Left forelimb (tissue), 1 donor: Measurements from ENCODE around the gene DDX41.

Experiments
- DNase-seq: peaks from one replicate; pipeline ENCODE4 v3.0.0-alpha.2; 2018; ENCODE audit warnings: low spot score

The DDX41 gene

DNA sequence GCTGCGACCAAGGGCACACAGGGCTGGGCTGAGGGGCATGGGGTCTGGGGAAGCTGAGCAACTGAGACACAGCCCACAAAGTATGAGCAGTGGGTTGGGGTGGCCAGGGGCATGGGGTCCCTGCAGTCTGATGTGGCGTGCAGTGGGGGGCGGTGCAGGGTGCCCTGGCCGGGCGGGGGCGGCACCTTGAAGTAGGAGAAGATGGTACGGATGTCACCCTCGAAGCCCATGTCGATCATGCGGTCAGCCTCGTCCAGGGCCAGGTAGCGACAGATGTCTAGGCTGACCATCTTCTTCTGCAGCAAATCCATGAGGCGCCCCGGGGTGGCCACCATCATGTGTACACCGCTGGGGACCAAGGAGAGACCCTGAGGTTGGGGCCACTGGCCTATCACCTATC is 3.3 kb downstream of the DDX41 start:
- DNase-seq = no peak

DNA sequence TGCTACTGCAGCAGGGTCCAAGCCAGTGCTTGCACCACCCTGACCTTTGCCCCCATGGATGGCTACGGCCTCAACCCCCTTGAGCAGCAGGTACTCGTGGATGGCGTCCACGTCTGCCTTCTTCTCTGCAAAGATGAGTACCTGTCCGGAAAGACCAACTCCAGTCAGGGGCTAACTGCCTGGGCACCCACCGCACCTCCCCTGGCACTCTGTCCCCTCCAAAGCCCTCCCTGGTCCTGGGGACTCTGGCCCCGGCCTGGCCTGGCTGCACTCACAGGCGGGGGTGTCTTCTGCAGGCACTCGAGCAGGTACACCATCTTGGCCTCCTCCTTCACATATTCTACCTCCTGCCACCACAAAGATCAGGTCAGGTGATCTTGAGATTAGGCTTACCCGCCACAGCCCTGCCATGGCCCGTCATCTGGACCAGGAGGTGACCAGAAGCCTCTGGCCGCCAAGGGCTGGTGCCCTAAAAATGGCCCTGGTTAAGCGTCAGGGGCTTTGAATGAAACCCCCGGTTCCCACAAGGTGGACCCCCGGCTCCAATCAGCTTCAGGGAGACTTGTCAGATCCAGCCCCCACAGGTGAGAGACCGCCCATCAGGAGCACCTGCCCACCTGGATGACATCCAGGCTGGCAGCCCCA is 3.9 kb downstream of the DDX41 start:
- no peak for DNase-seq

DNA sequence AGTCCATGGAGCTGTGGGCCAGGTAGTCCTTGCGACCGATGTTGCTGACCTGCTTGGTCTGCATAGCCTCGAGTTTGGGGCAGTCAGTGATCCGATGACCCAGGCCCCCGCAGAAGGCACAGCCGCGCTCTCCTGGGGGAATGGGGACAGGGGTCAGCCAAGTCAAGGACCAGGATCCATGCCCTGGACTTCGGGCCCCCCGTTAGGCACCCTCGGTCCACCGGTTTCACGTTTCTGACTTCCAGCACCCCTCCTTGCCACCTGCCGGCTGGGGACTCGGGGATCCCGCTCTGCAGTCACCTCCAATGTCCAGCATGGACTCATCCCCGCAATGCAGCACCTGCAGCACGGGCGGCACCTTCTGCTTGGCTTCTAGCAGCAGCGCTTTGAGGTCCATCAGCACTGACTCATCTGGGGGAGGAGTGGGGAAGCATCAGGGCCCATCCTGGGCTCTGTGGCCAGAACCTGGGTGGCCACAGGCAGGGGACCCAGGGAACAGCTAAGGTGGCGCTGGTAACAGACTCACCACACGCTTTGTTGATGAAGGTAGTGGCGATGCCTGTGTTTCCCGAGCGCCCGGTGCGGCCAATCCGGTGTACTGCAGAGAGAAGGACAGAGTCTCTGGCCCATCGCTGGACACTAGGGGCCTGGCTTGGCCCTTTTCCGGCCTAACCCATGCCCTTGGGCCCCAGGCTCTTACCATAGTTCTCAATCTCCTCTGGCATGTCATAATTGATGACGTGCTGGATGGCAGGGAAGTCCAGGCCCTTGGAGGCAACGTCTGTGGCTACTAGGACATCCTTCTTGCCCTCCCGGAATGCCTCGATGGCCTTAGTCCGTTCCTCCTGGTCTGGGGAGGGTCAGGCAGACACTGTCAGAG is 4.7 kb downstream of the DDX41 start:
- no peak for DNase-seq

DNA sequence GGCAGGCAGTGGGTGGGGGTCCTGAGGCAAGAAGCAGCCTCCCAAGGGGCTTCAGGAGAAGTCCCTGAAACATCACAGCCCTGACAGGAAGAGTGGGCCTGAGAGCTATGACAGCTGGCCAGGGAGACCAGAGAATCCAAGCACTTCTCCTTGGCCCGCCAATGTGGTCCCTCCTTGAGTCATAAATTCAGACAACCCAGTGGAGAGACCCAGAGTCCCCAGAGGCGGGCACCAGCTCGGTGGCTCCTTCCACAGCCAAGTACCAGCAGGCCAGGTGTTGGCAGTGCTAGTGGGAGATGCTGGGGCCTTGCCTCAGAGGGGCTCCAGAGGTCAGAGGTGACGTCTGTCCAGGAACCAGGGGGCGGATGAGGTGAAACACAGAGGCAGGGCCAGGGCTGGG is 5.6 kb downstream of the DDX41 start:
- DNase-seq = no peak

DNA sequence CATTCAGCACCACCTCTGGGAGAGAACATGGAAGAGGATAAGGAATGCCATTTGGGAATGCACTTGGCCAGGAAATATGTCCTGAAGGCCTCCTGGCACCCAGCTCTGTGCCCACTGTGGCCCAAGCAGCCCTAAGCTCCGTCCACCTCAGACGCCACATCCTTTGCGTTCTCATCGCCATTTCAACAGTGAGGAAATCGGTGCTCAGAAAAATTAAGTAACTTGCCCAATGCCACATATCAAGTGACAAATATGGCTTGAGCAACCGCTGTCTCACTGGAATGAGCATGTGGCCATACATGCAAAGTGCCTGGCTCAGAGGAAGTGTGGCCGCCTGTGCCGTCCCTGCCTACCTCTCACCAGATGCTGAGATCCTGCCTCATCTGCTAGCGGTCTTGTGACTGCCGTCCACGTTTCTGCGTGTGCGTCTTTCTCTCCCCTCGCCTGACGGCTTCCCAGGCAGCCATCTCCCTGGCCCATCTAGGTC is 6.2 kb downstream of the DDX41 start:
- DNase-seq = no peak

DNA sequence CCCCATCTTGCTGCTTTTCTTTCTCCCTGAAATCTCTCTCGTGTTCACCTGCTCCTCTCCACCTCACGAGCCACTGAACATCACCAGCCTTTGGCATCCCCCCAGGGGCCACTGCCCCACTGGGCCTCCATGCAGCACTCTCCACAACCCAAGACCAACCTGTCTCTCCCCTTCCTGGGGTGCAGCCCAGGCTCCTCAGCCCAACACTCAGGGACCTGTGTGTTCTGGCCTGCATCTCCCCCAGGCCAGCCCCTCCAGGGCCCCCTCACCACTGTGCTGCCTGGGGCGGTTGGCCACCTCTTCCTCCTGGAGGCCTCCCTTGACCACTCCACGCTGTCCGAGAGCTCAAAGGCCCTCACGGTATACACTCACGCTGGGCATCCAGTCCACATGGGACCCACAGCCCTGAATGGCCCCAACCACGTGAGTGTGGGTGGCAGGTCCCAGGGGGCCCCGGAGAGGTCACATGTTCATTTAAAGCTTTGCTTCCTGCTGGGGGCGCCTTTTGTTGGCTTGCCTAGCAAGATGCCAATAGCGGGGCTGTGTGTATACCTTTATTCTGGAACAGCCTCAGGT is 6.7 kb downstream of the DDX41 start:
- DNase-seq = no peak

DNA sequence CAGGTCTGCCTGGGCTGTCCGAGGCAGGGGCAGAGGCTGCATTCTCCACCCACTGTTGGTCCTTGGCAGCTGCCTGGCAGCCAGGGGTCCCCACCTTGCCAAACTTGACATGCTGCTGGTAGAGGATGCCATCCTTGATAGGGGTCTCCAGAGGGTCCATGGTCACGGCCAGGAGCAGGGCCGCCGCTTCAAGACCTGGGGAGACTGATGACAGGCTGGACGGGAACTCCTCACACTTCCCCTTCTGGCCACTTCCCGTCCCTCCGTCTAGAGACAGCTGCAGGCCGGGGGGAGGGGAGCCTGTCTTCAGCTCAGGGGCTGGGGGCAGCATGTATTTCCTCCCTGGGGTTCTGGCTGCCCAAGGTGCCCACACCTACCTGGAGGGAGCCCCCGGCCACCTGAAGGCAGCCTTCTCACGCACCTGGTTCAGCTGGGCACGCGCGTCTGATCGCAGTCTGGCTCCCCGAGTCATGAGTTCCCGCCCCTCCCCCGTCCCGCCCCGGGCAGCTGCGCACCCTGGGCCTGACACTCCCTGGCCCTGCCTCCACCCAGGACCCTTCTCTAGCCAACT is 7.3 kb downstream of the DDX41 start, which contains the start of gene DOK3:
TSS of gene DOK3 (minus strand) at position 446 of the 571 bp plus-strand sequence. CDS start at position 160, 286 bp downstream.
- no peak for DNase-seq

DNA sequence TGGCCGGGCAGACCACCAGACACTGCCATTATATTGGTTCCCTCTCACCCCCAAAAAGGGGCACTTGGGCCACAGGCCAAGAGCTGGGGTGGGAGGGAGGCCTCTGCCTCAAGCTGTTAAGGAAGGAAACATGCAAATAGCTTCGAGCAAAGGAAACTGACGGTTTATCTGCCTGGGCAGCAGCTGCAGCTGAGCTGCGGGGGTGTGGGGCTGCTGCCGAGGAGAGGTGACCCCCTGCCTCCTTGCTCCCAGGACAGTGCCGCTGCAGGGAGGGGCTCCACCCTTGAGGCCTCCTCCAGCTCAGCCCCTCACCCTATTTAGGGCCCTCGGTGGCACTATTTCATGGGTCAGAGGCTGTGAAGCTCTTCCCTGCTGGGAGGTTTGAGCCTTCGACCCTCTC is 7.9 kb downstream of the DDX41 start:
- no peak for DNase-seq

DNA sequence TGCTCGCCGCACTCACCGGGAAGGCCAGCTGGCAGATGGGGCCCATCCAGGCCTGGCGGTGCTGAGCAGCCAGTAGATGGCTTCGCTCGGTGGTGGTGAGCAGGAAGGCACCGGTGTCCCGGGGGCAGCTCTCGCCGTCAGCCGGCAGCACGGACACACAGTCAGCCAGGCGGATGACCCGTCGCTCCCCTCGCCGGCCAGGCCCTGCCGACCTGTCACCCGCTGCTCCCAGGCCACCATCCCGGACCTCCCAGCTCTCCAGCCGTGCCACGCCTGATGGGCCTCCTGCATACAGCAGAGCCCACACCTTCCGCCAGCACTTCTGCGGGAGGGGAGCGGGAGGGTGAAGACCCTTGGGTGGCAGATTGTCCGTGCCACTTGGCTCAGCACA is 8.5 kb downstream of the DDX41 start:
- no peak for DNase-seq

DNA sequence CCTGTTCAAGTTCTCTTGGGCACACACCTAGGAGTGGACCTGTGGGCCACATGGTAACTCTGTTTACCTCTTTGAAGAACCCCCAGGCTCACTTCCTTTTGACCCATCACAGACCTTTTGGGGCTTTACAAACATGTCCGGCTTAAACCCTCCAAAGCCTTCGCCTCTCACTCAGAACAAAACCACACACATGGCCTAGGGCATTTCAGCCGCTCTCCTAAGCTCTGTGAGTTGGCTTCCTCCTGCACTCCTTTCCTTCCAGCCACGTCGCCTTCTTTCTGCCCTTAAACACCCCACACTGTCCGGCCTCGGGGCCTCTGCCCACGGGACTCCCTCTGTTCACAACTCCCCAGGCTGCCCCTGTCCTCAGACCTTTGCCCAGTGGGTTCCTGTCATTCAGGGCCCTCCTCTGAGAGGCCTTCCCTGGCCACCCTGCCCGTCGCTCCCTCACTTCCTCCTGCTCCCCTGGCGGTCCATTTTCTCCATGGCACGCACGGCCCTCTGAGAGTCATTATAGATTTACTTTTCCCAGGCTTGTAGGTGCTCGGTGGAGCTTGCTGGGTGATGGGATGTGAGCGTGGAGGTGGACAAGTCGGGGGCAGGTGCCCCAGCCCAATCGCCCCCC is 9.1 kb downstream of the DDX41 start:
- DNase-seq = no peak

DNA sequence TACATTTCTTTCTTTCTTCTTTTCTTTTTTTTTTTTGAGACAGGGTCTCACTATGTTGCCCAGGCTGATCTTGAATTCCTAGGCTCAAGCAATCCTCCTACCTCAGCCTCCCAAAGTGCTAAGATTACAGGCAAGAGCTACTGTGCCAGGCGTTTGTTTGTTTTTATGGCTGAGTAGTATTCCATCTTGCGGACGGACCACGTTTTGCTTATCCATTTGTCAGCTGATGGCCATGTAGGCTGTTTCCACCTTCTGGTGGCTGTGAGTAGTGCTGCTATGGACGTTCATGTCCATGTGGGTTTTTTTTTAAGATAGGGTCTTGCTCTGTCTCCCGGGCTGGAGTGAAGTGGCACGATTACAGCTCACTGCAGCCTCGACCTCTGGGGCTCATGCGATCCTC is 9.6 kb downstream of the DDX41 start:
- DNase-seq = no peak

DNA sequence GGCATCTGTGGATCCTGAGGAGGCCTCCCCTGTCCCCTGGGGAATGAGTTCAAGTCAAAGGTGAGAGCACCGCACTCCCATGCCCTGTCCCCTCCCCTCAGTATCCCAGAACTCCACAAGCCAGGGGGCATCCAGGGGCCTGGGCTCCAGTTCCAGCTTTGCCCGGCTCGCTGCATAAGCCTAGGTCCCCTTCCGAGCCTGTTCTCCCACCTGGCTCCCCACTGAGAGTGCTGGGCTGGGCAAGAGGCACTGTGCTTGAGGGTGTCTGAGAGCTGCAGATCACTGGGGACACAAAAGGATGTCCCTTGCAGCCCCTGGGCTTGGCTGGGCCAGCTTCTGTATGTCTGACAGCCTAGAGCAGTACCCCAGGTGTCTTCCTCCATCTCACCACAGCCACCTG is 11.7 kb downstream of the DDX41 start:
- DNase-seq = no peak

DNA sequence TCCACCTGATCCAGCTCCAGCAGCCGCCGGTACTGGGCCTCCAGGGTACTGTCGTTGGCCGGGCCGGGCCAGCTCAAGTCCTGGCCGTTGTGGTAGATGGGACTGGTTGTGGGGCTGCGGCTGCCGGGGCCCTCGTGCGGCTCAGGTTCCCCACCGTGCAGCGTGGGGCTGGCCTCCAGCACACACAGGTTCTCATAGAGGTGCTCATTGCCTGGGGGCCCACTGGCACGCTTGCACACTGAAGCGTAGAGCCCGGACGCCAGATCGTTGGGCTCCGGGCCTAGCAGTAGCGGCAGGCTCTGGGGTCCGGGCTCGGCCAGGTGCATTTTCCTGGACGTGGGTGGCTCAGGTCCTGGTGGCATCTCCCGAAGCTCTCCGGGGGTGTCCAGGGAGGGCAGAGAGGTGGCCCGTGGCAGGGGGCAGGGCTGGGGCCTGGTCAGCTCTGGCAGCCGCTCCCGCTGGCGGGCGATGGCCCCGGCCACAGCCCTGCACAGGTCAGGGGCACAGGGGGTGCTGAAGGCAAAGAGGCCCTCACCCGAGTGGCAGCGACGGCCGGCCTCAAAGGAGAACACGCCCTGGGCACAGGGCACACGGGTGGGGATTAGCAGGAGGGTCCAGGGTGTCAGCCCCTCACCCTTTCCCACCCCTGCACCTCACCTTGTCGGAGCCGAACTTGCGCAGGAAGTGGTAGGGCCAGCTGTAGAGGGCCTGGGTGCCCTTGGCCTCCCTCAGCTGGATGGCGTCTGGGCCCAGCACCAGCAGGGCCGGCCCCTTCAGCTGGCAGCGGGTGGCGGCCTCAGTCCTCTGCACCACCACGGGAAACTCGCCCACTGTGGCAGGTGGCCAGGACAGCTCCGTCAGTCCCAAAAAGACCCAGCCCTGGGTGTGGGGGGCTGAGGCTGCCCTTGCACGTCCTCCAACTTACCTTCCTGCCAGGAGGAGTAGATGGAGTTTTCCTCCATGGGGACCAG is 12.4 kb downstream of the DDX41 start:
- no peak for DNase-seq

DNA sequence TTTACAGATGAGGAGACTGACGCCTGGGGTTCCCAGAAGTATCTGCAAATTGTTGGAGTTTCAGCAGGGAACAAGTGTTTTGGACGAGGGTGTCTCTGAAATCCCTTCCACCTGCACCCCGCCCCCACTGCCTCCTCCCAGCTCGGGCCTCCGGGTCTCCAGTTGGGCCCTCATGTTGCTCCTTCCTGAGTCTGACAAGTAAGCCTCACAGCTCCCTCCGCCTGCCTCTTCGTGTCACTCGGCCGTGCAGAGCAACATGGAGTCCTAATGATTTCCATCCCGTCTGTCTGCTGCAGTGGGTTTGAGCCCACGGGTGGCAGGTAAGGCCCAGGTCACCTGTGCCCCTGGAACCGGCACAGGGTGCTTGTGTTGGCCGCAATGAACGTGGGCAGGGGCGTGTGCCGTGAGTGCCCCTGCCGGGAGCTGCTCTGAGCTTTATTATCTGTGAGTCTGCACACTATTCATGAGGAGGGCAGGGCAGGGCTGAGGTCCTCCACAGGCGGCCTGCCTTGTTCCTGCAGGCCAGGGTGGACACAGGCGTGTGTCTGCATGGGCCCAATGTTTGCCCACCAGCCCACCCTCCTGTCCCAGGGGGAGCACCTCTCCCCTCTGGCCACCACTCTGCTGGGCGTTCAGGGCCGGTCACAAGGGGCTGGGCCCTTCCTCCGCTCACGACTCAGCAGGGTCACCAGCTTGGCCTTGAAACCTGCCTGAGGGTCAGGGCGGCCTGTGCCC is 13.2 kb downstream of the DDX41 start:
- DNase-seq = no peak

DNA sequence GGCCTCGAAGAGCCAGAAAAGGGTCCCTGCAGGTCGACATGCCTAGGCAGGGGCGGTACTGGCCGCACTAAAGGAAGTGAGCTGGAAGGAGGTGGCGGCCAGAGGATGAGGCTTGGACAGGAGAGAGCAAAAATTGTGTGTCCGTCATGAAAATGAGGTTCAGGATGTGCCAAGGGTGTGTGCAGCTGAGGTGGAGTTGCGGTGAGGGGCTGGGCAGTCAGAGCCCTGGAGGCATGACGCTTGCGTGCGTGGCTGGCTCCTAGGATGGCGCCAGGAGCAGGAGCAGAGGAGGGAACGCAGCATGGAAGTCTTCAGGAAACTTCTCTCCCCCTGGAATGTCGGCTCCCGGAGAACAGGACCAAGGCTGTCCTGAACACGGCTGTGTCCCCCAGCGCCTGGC is 13.9 kb downstream of the DDX41 start:
- DNase-seq = no peak

DNA sequence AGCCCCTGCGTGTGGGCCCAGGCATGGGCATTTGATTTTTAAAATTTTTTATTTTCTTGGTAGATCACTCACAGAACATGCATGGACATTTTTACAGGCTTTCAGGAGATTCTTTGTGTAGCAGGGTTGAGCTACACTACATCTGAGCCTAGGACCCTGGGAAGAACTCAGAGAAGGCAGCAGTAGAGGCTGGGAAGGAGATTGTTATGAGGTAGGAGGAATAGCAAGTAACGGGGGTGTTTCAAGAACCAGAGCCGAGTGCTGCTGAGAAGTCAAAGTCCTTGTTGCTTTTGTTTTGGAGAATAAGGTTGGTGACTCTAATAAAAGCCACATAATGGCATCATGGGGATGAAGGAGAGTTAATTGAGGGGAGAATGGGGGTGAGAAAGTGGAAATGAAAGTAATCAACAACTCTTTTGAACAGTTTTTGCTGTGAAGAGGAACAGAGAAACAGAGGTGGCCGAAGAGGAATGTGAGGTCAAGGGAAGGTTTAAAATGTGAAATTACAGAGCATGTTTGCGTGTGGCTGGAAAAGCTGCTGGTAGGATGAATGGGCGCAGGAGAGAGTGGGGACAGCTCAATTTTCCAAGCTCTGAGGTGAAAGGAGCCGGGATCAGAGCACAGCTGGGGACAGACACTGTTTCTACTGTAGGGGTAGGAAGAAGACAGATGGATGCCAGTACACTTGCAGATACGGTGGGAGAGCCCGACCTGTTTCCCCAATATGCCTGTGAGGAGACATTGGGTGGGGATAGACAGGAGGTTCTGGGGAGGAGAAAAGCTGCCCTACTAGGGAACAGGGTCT is 14.7 kb downstream of the DDX41 start:
- no peak for DNase-seq

DNA sequence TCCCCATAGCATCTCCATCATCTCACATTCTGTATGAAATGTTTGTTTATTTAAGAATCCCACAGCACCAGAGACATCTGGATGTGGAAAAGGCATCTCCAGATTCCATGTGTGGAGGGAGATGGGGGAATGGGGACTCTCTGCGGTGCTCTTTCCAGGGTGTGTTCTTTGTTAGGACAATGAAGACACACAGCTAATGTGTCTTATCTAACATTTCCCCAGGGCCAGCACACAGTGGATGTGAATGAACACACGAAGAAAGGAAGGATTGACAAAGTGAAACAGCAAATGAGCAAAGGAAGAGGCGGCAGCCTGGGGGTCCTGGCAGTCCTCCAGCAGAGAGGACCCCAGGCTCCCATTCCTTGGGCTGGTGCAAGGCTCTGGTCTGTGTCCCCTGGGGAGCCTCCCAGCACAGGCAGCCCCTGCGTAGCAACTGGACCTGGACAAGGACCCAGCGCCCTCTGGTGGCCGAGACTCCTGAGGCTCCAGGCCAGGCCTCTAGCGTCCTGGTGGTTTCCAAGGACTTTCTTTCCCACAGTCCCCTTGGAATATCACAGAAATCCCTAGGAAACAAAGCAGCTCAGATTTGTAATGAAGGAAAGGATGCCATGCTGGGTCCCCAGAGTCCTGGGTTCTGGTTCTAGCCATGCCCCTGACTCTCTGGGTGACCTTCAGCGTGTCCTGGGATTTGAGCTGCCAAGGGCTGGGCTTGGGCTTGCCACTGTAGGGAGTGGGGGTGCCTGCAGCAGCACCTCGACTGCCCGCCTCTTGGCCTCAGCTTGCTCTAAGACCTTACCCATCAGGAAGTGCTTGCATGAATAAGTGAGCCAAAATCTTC is 15.9 kb downstream of the DDX41 start:
- DNase-seq = peak; percentile 89

DNA sequence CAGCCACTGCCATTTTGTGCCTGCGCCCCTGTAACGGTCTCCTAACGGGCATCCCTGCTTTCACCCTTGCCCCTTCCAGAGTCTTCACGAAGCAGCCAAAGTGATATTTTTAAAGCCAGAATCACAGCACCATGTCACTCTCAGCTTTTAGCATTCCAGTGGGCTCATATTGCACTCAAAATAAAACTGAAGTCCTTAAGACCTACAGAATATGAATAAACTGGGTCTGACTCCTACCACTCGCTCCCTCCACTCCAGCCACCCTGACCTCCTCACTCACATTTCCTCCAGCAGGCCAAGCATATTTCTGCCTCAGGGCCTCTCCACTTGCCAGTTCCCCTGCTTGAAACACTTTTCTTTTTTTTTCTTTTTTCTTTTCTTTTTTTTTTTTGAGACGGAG is 16.9 kb downstream of the DDX41 start:
- DNase-seq = no peak
